ENCODE results near the gene KBTBD2.

GRCh38 chr7:32935558-32935957 is 44.0 kb upstream of the KBTBD2 start:
- TF ChIP-seq CTCF (IDR thresholded peaks at IDR 0.05) (no peak), POLR2A (IDR thresholded peaks at IDR 0.05) (no peak)
